H9 (cell line): ENCODE data around the gene IRF4. TPM values are rescaled to one million over a fixed set of nuclear protein-coding genes. Genes with fewer than 3 reads are reported as not detected.

Experiments
- DNase-seq: peaks from one replicate; pipeline ENCODE4 v3.0.0-alpha.2; 2017
- H2AFZ ChIP-seq: one replicate; pipeline ENCODE4 v1.6.1; 2013; ENCODE audit warnings: mild to moderate bottlenecking, low read length, control low read depth, moderate library complexity
- H2AK5ac ChIP-seq: 2 replicates; pipeline ENCODE4 v1.6.1; 2013; ENCODE audit warnings: low read length, control low read depth, mixed read lengths; ENCODE audit not compliant: insufficient read length
- H2BK120ac ChIP-seq: one replicate; pipeline ENCODE4 v1.6.1; 2013; ENCODE audit warnings: low read depth, mild to moderate bottlenecking, low read length, control low read depth, inconsistent platforms; ENCODE audit not compliant: poor library complexity, severe bottlenecking
- H2BK12ac ChIP-seq: 2 replicates; pipeline ENCODE4 v1.6.1; 2013; ENCODE audit warnings: low read length, control low read depth, mixed read lengths, low read depth; ENCODE audit not compliant: insufficient read length
- H2BK15ac ChIP-seq: 2 replicates; pipeline ENCODE4 v1.6.1; 2013; ENCODE audit warnings: low read depth, low read length, control low read depth
- H2BK20ac ChIP-seq: one replicate; pipeline ENCODE4 v1.6.1; 2013; ENCODE audit warnings: low read depth, mild to moderate bottlenecking, low read length, control low read depth, inconsistent platforms; ENCODE audit not compliant: poor library complexity, severe bottlenecking
- H2BK5ac ChIP-seq: 2 replicates; pipeline ENCODE4 v1.6.1; 2013; ENCODE audit warnings: low read length, control low read depth, mixed read lengths; ENCODE audit not compliant: insufficient read length
- H3K14ac ChIP-seq: 2 replicates; pipeline ENCODE4 v1.6.1; 2013; ENCODE audit warnings: low read length, control low read depth; ENCODE audit not compliant: insufficient read depth
- H3K18ac ChIP-seq: 2 replicates; pipeline ENCODE4 v1.6.1; 2013; ENCODE audit warnings: low read depth, mild to moderate bottlenecking, mixed read lengths, low read length, control low read depth; ENCODE audit not compliant: insufficient read length
- H3K23ac ChIP-seq: 2 replicates; pipeline ENCODE4 v1.6.1; 2013; ENCODE audit warnings: low read length, control low read depth, mixed read lengths, low read depth; ENCODE audit not compliant: insufficient read length
- H3K23me2 ChIP-seq: 2 replicates; pipeline ENCODE4 v1.6.1; 2013; ENCODE audit warnings: low read depth, mild to moderate bottlenecking, mixed read lengths, low read length, control low read depth; ENCODE audit not compliant: insufficient read length, poor library complexity, severe bottlenecking
- H3K27ac ChIP-seq: 2 replicates; pipeline ENCODE4 v1.5.1; 2013; ENCODE audit warnings: low read length, control low read depth, mixed read lengths, low read depth; ENCODE audit not compliant: insufficient read length
- H3K27me3 ChIP-seq: 2 replicates; pipeline ENCODE4 v1.6.1; 2013; ENCODE audit warnings: low read length, control low read depth, inconsistent platforms; ENCODE audit not compliant: insufficient read depth
- H3K4ac ChIP-seq: 2 replicates; pipeline ENCODE4 v1.6.1; 2013; ENCODE audit warnings: low read depth, mild to moderate bottlenecking, control low read depth, inconsistent platforms, low read length, moderate library complexity
- H3K4me1 ChIP-seq: 2 replicates; pipeline ENCODE4 v1.6.1; 2013; ENCODE audit warnings: low read length, control low read depth, inconsistent platforms; ENCODE audit not compliant: insufficient read depth
- H3K4me2 ChIP-seq: 2 replicates; pipeline ENCODE4 v1.6.1; 2013; ENCODE audit warnings: low read length, control low read depth, mixed read lengths; ENCODE audit not compliant: insufficient read length, insufficient read depth
- H3K56ac ChIP-seq: 2 replicates; pipeline ENCODE4 v1.6.1; 2013; ENCODE audit warnings: low read depth, mild to moderate bottlenecking, mixed read lengths, low read length, control low read depth; ENCODE audit not compliant: insufficient read length
- H3K79me1 ChIP-seq: 2 replicates; pipeline ENCODE4 v1.6.1; 2013; ENCODE audit warnings: low read depth, mild to moderate bottlenecking, moderate library complexity, low read length, control low read depth, inconsistent platforms; ENCODE audit not compliant: insufficient read depth, poor library complexity, severe bottlenecking
- H3K79me2 ChIP-seq: 2 replicates; pipeline ENCODE4 v1.6.1; 2013; ENCODE audit warnings: low read length, control low read depth, inconsistent platforms; ENCODE audit not compliant: insufficient read depth
- H3K9ac ChIP-seq: 2 replicates; pipeline ENCODE4 v1.6.1; 2013; ENCODE audit warnings: low read length, control low read depth, mixed read lengths; ENCODE audit not compliant: insufficient read length; ENCODE audit errors: extremely low read depth
- H3K9me3 ChIP-seq: one replicate; pipeline ENCODE4 v1.6.1; 2013; ENCODE audit warnings: low read depth, low read length, inconsistent platforms; ENCODE audit not compliant: control insufficient read depth
- H3T11ph ChIP-seq: one replicate; pipeline ENCODE4 v1.6.1; 2013; ENCODE audit warnings: mild to moderate bottlenecking, low read length, control low read depth, inconsistent platforms
- H4K20me1 ChIP-seq: one replicate; pipeline ENCODE4 v1.6.1; 2013; ENCODE audit not compliant: control insufficient read depth, insufficient read length, insufficient read depth
- H4K5ac ChIP-seq: 2 replicates; pipeline ENCODE4 v1.6.1; 2013; ENCODE audit warnings: low read depth, mild to moderate bottlenecking, mixed read lengths, low read length, control low read depth; ENCODE audit not compliant: insufficient read length
- H4K8ac ChIP-seq: replicated peaks from 2 replicates; pipeline ENCODE4 v1.6.1; 2013; ENCODE audit warnings: low read length, control low read depth, mixed read lengths, low read depth; ENCODE audit not compliant: insufficient read length
- H4K91ac ChIP-seq: 2 replicates; pipeline ENCODE4 v1.6.1; 2013; ENCODE audit warnings: low read depth, mild to moderate bottlenecking, moderate library complexity, mixed read lengths, low read length, control low read depth; ENCODE audit not compliant: insufficient read length
- H3K27ac Mint-ChIP-seq, 3 experiments: 2 replicates in 2 of 3; 3 replicates in 1 of 3; pipeline ENCODE4 v1.8.0; 2020 to 2021; ENCODE audit warnings: mixed read lengths in 3 of 3, mild to moderate bottlenecking in 1 of 3, moderate library complexity in 1 of 3
- H3K27me3 Mint-ChIP-seq: 2 replicates; pipeline ENCODE4 v1.8.0; 2021; ENCODE audit warnings: low read depth, mild to moderate bottlenecking, moderate library complexity, mixed read lengths
- H3K36me3 Mint-ChIP-seq, 3 experiments: 2 replicates in 2 of 3; 3 replicates in 1 of 3; pipeline ENCODE4 v1.8.0; 2020 to 2021; ENCODE audit warnings: low read depth in 3 of 3, mixed read lengths in 3 of 3; ENCODE audit not compliant: insufficient read depth in 1 of 3
- H3K4me1 Mint-ChIP-seq, 2 experiments: 2 replicates each; pipeline ENCODE4 v1.8.0; 2020; ENCODE audit warnings: mixed read lengths in 2 of 2
- H3K4me3 Mint-ChIP-seq, 2 experiments: 2 replicates in 1 of 2; 3 replicates in 1 of 2; pipeline ENCODE4 v1.8.0; 2020 to 2021; ENCODE audit warnings: mild to moderate bottlenecking in 2 of 2, mixed read lengths in 2 of 2, moderate library complexity in 1 of 2
- H3K9me3 Mint-ChIP-seq, 2 experiments: 2 replicates in 1 of 2; 3 replicates in 1 of 2; pipeline ENCODE4 v1.8.0; 2020; ENCODE audit warnings: mild to moderate bottlenecking in 2 of 2, mixed read lengths in 2 of 2, moderate library complexity in 1 of 2
- CTCF ChIP-seq: fragments of 200-600 bp; sonication (generic); conservative IDR thresholded peaks from 3 replicates; pipeline ENCODE4 v1.8.0; 2021; ENCODE audit warnings: antibody characterized with exemption, mild to moderate bottlenecking
- WGBS: extraction: QIAGEN DNeasy Blood & Tissue Kit; methylation state at CpG from one replicate; pipeline ENCODE4 v1.1.7; 2013; ENCODE audit warnings: missing lambda C conversion rate, low lambda C conversion rate, mixed read lengths; ENCODE audit not compliant: insufficient read length; ENCODE audit errors: extremely low coverage; 5-methylcytosine and 5-hydroxymethylcytosine counted together
- total RNA-seq: library from RNA; stranded (reverse); gene quantifications from 2 replicates; pipeline ENCODE4 v1.2.1, GENCODE V29; 2021

IRF4 gene
- total RNA-seq, 1 experiment from 2014 or later = 0.31 TPM

GRCh38 chr6:451847-452246 lies 60.3 kb downstream of the IRF4 start:
- DNase-seq = peak; percentile 13
- Histone ChIP-seq H3K27ac (no peak overlapping the region), H2BK12ac (no peak overlapping the region), H3K79me2 (no peaks in the 10 kb centered on the region), H2AFZ (no peak overlapping the region), H2BK20ac (no peak overlapping the region), H3K18ac (no peak overlapping the region), H3K56ac (no peak overlapping the region), H4K91ac (no peak overlapping the region), H3K23ac (no peak overlapping the region), H3K79me1 (no peaks in the 10 kb centered on the region), H2BK120ac (no peak overlapping the region), H3K9me3 (peaks cover 6% of the 10 kb centered on the region), H3K23me2 (no peaks in the 10 kb centered on the region), H3K27me3 (no peaks in the 10 kb centered on the region), H4K8ac (no peak overlapping the region), H3K4ac (no peak overlapping the region), H2BK15ac (no peak overlapping the region), H2BK5ac (no peak overlapping the region), H3K4me1 (no peaks in the 10 kb centered on the region; the same call in 1 of the 2 replicates), H4K5ac (no peak overlapping the region), H2AK5ac (no peak overlapping the region), H4K20me1 (no peaks in the 10 kb centered on the region), H3K4me2 (no peak overlapping the region), H3K14ac (no peak overlapping the region), H3K9ac (no peak overlapping the region), H3T11ph (no peak overlapping the region)
- Mint-ChIP-seq H3K36me3 (peaks cover 3 to 22% (median 11%) of the 10 kb centered on the region in 3 experiments; a peak in 6 of 7 replicates), H3K27me3 (no peaks in the 10 kb centered on the region), H3K9me3 (peaks cover 15 to 23% of the 10 kb centered on the region in 2 experiments), H3K27ac (no peak overlapping the region), H3K4me1 (peaks cover 4 to 7% of the 10 kb centered on the region in 2 experiments), H3K4me3 (no peak overlapping the region)
- no CpG with 5 or more reads among the region's 8 CpGs for WGBS
- TF ChIP-seq CTCF = no peak
